NCI-H2196 (cell line): Measurements from ENCODE around the gene ACP5.

Source experiments
- DNase-seq: peaks from one replicate; lab custom pipeline; 2025; ENCODE audit not compliant: unreplicated experiment; lab: John Stamatoyannopoulos, UW

ACP5 gene

DNA sequence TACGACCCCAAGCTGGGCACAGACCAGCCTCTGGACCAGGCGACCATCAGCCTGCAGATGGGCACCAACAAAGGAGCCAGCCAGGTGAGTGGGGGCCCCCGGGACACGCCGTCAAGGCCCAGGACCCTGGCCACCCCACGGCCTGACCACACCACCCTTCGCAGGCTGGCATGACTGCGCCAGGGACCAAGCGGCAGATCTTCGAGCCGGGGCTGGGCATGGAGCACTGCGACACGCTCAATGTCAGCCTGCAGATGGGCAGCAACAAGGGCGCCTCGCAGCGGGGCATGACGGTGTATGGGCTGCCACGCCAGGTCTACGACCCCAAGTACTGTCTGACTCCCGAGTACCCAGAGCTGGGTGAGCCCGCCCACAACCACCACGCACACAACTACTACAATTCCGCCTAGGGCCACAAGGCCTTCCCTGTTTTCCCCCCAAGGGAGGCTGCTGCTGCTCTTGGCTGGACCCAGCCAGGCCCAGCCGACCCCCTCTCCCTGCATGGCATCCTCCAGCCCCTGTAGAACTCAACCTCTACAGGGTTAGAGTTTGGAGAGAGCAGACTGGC lies 28.0 kb downstream of the ACP5 start:
- no peak for DNase-seq

DNA sequence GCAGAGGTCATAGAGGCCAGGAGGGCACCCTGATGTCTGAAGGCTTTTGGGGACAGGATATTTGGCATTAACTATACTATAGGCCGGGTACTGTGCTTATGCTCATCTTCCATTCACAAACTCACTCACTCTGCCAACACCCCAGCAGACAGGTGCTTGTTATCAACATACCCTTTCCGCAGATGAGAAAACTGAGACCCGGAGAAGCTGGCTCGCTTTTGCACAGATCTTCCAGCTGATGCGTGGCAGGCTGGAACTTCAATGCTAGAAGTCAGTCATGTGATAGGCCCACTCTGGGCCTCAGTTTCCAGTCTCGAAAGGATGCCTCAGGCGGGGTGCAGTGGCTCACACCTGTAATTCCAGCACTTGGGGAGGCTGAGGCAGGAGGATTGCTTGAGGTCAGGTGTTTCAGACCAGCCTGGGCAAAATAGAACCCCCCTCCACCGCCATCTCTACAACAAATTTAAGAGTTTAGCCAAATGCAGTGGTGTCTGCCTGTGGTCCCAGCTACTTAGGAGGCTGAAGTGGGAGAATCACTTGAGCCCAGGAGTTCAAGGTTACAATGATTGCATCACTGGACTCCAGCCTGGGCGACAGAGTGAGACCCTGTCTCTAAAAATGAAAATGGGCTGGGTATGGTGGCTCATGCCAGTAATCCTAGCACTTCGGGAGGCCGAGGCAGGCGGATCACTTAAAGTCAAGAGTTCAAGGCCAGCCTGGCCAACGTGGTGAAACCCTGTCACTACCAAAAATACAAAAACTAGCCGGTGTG lies 29.3 kb downstream of the ACP5 start:
- no peak for DNase-seq

DNA sequence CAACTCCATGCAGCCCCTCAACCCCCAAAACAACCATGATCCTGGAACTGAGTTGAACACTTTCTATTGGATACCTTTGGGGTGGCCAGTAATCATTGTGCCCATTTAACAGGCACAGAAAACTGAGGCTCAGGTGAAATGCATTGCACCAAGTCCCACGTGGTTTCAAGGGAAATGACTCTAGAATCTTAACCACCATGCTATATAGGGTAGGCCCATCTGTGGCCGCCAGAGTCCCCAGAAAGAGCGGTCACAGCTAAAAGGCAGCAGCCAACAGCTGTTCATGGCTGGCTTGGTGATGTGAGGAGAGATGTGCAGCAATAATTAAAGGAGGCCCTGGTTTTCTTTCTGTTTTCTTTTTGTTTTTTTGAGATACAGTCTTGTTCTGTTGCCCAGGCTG lies 36.2 kb downstream of the ACP5 start:
- DNase-seq, result no peak

- DNase-seq, result no peak
Measured at GRCh38 chr19:11540645-11541044, 36.8 kb downstream of the ACP5 start.

- no peak for DNase-seq
Measured at GRCh38 chr19:11539495-11540365, 37.7 kb downstream of the ACP5 start.

- no peak for DNase-seq
Measured at GRCh38 chr19:11538232-11539036, 39.0 kb downstream of the ACP5 start, which contains the start of gene CNN1. Gene CNN1 (plus strand): TSS chr19:11538851. CDS start chr19:11538928, 77 bp downstream.

- peak; percentile 92 for DNase-seq
Measured at GRCh38 chr19:11535792-11536595, 41.5 kb downstream of the ACP5 start.

DNA sequence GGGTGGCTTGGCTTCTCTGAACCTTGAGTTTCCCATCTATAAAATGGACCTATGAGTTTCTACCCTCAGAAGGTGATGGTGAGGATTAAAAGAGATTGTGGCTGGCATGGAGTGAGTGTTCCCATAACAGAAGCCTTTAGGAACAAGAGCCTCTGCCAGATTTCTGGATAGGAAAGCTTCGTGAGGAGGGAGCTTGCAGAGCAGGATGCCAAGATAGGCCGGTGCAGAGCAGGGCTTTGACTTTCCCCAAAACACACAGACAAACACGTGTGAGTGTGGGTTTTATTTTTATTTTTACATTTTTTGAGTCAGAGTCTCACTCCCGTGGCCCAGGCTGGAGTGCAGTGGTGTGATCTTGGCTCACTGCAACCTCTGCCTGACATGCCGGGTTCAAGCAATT lies 42.5 kb downstream of the ACP5 start:
- DNase-seq, result no peak

GRCh38 chr19:11534538-11534937 lies 42.9 kb downstream of the ACP5 start:
- DNase-seq, result no peak

DNA sequence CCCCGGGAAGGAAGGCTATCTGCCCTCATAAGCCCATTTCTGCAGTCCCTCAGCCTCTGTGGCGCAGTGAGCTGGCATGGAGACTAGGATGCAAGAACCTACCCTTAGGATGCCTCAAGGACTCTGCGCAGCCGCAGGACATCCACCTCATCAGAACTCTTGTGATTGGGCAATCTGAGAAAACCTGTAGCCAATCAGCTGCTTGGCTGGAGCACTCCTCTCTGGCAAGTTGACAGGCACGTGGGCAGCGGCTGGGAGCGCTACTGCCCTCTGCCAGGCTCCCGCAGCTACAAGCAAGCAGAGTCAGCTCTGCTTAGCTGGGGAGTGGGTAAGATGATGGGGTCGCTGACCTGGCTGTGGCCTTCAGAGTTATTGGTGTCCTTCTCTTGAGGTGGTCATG lies 47.0 kb downstream of the ACP5 start:
- peak; percentile 98 for DNase-seq

DNA sequence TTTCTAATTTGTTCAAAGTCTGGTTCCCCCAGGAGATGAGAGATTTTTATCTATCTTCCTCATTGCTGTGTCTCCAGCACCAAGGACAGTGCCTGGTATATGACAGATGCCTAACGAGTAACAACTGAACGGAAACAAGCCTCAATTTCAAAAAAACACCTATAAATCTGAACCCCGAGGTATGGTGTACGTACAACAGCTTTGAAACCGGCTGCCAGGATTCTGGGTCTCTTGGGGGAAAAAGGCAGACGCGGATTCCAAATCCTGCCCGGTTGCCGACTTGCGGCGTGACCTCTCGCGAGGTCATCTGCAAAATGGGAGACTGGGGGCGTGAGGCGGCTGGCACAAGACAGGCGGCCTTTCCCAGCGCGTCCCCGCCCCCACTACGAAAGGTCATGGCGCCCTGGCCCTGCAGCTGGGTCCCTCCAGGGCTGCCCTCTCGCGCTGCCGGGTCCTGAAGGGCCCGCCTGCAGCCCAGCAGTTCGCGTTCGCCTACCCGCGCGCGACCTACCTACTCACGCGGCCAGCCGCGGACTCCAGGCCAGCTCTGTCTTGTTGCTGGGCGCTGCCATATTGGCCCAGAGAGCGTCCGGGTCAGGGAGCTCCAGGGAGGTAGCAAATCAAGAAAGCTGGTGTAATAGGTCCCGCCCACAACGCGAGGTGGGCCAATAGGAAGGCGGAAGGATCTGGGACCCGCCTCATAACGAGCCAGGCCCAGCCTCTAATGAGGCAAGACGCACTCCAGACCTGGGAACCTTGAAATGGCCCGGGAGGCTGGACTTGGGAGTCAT lies 48.7 kb downstream of the ACP5 start, which contains the start of gene ECSIT:
TSS of gene ECSIT (minus strand) at position 584 of the 791 bp plus-strand sequence. CDS start 9,964 bp downstream, outside the sequence.
- peak; percentile 98 for DNase-seq
